ENCODE measurements around the gene CCDC86.

CCDC86 gene

GRCh38 chr11:60831143-60831500, 10.8 kb upstream of the CCDC86 start:
- peak; percentile 79 for DNase-seq (ENCODE audit: low spot score)

DNA sequence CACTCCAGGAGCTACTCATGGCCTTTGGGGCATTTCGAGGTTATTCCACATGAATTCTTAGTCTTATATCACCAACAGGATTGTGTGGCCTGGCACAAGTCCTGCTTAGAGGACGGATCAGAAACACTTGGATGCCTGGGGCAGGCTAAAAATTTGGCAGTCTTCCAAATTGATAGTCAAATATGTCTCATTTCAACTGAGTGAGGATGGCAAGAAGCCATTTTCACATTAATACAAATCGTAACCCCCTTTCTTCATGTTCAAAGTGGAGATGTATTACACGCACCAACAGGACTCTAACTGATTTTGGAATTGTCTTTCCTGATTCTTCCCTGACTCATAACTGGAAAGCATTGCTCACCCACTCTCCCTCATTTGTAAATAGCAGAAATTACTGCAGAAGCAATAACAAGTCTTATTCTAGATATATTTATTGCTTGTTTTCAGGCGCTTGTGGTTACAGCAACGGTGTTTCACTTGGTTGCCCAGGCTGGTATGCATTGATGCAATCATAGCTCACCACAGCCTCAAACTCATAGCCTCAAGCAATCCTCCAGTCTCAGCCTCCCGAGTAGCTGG, 10.3 kb upstream of the CCDC86 start:
- DNase-seq (ENCODE audit: low spot score), result no peak

- DNase-seq (ENCODE audit: low spot score), result no peak
Observed at GRCh38 chr11:60834742-60835533, 7.0 kb upstream of the CCDC86 start.

DNA sequence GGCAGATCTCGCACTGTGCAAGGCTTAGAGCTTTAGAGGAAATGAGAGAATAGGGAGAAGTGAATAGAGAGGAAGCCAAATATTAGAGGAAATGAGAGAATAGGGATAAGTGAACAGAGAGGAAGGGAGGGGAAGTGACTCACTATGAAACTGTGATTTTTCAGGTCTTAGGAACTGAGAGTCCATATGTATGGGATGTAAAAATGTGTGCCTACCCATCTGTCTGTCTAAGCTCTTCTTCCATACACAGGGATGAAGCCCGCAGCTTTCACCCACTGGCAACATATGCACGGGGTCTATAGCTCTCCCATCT, 6.4 kb upstream of the CCDC86 start:
- no peak for DNase-seq (ENCODE audit: low spot score)

GRCh38 chr11:60836866-60837515, 4.9 kb upstream of the CCDC86 start:
- no peak for DNase-seq (ENCODE audit: low spot score)

DNA sequence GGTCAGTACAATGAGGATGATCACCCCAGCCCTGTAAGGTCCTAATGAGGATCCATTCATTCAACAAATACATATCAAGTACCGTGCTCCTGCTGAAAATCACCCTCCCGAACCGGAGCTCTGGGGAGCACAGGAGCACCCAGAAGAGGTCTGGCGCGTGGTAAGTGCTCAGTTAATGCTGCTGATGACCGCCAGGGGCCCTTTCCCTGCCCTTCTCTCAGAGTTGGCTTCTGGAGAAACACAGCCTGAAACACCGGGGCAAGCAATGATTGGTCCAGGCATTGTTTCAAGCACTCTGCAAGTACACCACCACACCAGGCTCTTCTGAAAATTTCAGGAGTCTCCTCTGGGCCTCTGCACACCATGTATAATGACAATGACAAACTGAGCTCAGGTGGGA, 3.8 kb upstream of the CCDC86 start:
- DNase-seq (ENCODE audit: low spot score), result no peak

GRCh38 chr11:60840470-60841430, 1.2 kb upstream of the CCDC86 start:
- peak; percentile 92 for DNase-seq (ENCODE audit: low spot score)

DNA sequence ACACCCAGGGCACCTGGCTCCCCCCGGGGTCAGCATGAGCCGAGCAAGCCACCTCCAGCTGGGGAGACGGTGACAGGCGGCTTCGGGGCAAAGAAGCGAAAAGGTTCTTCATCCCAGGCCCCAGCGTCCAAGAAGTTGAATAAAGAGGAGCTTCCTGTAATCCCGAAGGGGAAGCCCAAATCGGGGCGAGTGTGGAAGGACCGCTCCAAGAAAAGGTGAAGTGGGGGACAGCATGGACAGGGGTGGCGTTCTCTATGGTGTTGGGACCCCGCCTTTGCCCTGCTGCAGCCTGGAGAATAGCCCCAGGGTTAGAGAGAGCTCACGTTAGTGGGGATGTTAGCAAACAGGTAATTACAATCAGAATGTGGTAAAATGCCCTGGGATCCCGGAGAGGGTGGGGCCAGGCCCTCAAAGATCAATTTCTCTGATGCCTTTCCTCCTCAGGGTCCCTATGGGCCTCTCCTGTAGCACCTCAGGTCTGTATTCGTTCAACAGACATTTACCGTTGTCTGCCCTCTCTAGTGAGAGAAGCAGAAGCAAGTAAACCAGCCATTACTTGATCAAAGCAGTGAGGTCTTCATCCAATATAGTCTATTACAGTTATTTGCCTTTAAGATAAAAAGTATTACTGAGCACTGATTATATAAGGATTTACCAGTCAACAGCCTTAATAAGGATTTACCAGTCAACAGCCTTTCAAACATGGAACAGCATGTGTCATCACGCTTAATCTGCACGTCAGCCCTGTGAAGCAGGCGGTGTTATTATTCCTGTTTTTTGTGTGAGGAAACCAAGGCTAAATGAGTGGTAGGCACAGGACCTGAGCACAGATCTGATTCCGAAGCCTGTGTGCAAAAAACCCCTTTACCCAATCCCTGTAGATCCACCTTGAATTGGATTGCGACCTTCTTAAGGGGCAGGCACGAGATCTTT, 1.0 kb downstream of the CCDC86 start:
- no peak for DNase-seq (ENCODE audit: low spot score)

GRCh38 chr11:60844045-60844869, 2.3 kb downstream of the CCDC86 start:
- peak; percentile 47 for DNase-seq (ENCODE audit: low spot score)

GRCh38 chr11:60844870-60845221, 2.9 kb downstream of the CCDC86 start:
- DNase-seq (ENCODE audit: low spot score), result no peak

DNA sequence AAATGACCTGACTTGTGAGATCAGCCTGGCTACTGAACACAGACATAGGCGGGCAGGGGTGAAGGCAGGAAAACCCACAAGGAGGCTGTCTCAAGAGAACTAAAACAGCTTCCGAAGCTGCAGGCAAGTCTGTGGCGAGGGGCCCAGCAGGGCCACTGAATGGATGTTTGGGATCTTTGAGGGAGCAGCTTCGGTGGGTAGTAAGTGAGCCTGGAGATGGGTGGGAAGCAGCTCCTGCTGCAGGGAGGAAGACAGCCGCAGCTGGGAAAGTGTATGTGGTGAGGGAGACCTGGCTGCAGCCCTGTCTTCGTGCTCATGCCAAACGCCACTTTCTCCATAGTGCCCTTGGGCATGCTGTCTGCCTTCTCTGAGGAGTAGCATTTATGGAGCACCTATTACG, 3.4 kb downstream of the CCDC86 start:
- no peak for DNase-seq (ENCODE audit: low spot score)

DNA sequence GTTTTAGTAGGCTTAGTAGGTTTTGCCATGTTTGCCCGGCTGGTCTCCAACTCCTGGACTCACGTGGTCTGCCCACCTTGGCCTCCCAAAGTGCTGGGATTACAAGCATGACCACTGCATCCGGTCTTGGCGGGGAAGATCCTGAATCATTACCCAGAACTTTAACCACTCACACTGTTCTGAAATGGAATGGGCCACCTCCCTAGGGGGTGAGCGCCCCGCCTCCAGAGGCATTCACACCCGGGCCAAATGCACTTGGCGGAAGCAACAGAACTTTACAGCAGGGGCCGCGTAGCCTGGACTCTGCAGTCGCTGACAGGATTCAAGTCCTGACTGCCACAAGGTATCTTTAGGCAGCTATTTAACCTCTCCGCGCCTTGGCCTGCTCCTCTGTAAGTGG, 5.4 kb downstream of the CCDC86 start:
- DNase-seq (ENCODE audit: low spot score), result no peak

GRCh38 chr11:60847896-60848295, 6.0 kb downstream of the CCDC86 start:
- no peak for DNase-seq (ENCODE audit: low spot score)

DNA sequence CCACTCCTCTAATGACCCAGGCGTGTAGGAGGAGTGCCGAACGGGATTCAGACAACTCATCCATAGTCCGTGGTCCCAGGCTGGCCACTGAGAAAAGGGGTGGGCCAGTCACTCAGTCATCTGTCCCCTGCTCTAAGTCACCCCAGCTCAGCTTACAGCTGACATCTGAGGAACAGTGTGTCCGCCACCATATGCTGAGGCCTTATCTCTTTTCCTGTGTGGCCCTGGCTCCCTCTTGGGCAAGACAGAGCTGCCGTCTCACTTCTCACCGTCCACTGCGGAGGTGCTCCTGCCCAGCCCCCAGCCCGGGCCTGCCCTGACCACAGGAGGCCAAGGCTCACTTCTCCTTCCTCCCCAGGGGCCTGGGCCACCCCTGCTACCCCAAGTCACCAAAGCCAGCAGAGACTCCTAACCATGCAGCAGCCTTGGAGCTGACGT, 6.8 kb downstream of the CCDC86 start:
- DNase-seq (ENCODE audit: low spot score), result no peak

DNA sequence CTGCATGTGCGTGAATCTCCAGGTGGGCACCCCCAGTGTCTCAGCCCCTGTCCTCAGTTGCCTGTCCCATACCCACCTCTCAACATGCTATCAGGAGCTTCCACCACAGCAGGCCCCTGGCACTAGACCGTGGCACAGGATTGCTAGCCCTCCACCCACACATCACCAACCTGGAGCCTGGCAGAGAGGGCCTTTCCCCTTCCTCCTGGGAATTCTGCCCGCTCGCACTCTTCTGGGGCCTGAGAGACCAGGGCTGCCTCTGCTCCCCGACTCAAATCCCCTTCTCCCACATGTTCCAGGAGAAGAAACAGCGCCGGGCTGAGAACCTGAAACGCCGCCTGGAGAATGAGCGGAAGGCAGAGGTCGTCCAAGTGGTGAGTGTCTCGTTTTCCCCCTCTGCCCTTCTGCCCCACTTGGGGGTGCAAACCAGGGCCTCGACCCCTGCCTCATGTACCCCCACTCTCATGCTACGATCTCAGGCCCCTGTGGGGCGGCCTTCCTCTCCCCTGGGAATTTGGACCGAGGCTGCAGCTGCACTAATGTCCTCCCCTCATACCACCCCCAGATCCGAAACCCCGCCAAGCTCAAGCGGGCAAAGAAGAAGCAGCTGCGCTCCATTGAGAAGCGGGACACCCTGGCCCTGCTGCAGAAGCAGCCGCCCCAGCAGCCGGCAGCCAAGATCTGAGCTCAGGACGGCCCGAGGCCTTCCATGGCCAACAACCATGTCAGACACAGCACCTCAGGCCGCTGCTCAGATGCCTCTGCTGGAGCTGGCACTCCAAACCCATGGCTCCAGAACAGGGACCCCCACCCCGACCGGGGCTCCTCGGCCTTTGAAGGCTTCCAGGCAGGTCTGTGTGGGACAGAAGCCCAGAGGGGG, 8.0 kb downstream of the CCDC86 start:
- no peak for DNase-seq (ENCODE audit: low spot score)

- DNase-seq (ENCODE audit: low spot score), result no peak
Observed at GRCh38 chr11:60851327-60852104, 9.6 kb downstream of the CCDC86 start.

GRCh38 chr11:60852117-60852981, 10.4 kb downstream of the CCDC86 start:
- no peak for DNase-seq (ENCODE audit: low spot score)
